ENCODE measurements around the gene RASEF. TPM values are rescaled to one million over a fixed set of nuclear protein-coding genes. Genes with fewer than 3 reads are reported as not detected.

Gene RASEF
- total and polyA plus RNA-seq, 2 of the 4 experiments (the other 2 are of a cell fraction), result under 0.01 to 0.05 TPM

GRCh38 chr9:83034026-83034425, 28.9 kb downstream of the RASEF start:
- intact Hi-C loops (cut with micrococcal nuclease) (no loop called here), in situ Hi-C loops (cut with MboI; ENCODE audit: low sequenced_read_pairs) (no loop called here), dilution Hi-C loops (cut with HindIII; ENCODE audit: low sequenced_read_pairs, unreplicated experiment) (no loop called here)
- H3K9me3 ChIP-seq (ENCODE audit: control insufficient read depth, insufficient read depth, low read length), result no peaks in the 10 kb centered on the region
- no peak overlapping the region for H2BK5ac ChIP-seq (ENCODE audit: low read depth, low read length, poor library complexity, severe bottlenecking)
- H3K9ac ChIP-seq (ENCODE audit: low read depth, low read length), result no peak overlapping the region
- no peaks in the 10 kb centered on the region for H3K4me1 ChIP-seq (ENCODE audit: control insufficient read depth, insufficient read depth, low read length)
- H2BK120ac ChIP-seq (ENCODE audit: low read depth, low read length), result no peak overlapping the region
- no peak overlapping the region for H2BK15ac ChIP-seq (ENCODE audit: low read depth, low read length)
- H3K23ac ChIP-seq (ENCODE audit: low read depth, low read length), result no peak overlapping the region
- no peak overlapping the region for H2AFZ ChIP-seq (replicated peaks; ENCODE audit: low read length, poor library complexity)
- H3K9me1 ChIP-seq (ENCODE audit: insufficient read depth, low read length), result no peaks in the 10 kb centered on the region
- ATAC-seq (ENCODE audit: low read depth) (peak; percentile 48; the same call in 1 of the 2 replicates), DNase-seq (peak; percentile 62)
- no peak overlapping the region for H4K91ac ChIP-seq (ENCODE audit: insufficient read depth, low read depth, low read length)
- no peak overlapping the region for H4K8ac ChIP-seq (ENCODE audit: low read depth in 2 of 2, low read length in 2 of 2)
- H3K79me1 ChIP-seq (ENCODE audit: low read depth in 1 of 2, low read length in 2 of 2), result no peaks in the 10 kb centered on the region
- no peak overlapping the region for H4K5ac ChIP-seq (ENCODE audit: low read depth, low read length)
- H2AK5ac ChIP-seq (ENCODE audit: low read depth, low read length), result no peak overlapping the region
- no peak overlapping the region for H3K14ac ChIP-seq (replicated peaks; ENCODE audit: low read depth, low read length)
- ChIA-PET CTCF (no interaction called here), POLR2A (ENCODE audit: unreplicated experiment) (no interaction called here)
- H3K56ac ChIP-seq (ENCODE audit: extremely low read depth, insufficient read depth, low read length), result no peak overlapping the region
- H2BK20ac ChIP-seq (ENCODE audit: low read depth, low read length), result no peak overlapping the region
- no peaks in the 10 kb centered on the region for H3K36me3 ChIP-seq (ENCODE audit: control insufficient read depth, insufficient read depth, low read length)
- H3K4me2 ChIP-seq (ENCODE audit: low read depth, low read length), result no peak overlapping the region
- peaks cover under 1% of the 10 kb centered on the region; the same call in 1 of the 2 replicates for H3K27me3 ChIP-seq (ENCODE audit: control insufficient read depth, insufficient read depth, low read length)
- no peaks in the 10 kb centered on the region for H4K20me1 ChIP-seq (ENCODE audit: insufficient read depth, low read length)
- no TSS peak for BruUV-seq (replicated peaks)
- no CpG with 5 or more reads among the region's 1 CpG for WGBS, 2 experiments (ENCODE audit: extremely low coverage in 2 of 2, insufficient read length in 1 of 2)
- H3K18ac ChIP-seq (ENCODE audit: low read depth, low read length), result no peak overlapping the region
- no peak overlapping the region for H2AK9ac ChIP-seq (replicated peaks; ENCODE audit: low read depth, low read length, poor library complexity)
- H3K4me3 ChIP-seq (ENCODE audit: insufficient read depth, low read depth, low read length), result no peak overlapping the region
- H3K27ac ChIP-seq (ENCODE audit: insufficient read depth, low read length), result no peak overlapping the region
- TF ChIP-seq ELK1 (IDR thresholded peaks at IDR 0.05; ENCODE audit: borderline replicate concordance, low read depth, low read length), result no peak
- no peak overlapping the region for H3K4ac ChIP-seq (ENCODE audit: low read depth, low read length)
